MM.1S (cell line): ENCODE measurements around the gene CLEC2L.

ENCODE experiments used
- DNase-seq: peaks from one replicate; pipeline ENCODE4 v3.0.0-alpha.2; 2015
- H2AFZ ChIP-seq: fragments of 300-600 bp; sonication (generic); 2 replicates; pipeline ENCODE4 v1.6.0; 2016; ENCODE audit warnings: antibody characterized with exemption, low read length
- H3F3A ChIP-seq: fragments of 300-600 bp; sonication (generic); 2 replicates; pipeline ENCODE4 v1.6.1; 2016; ENCODE audit warnings: mild to moderate bottlenecking, antibody characterized with exemption, low read length, moderate library complexity, mixed read lengths; ENCODE audit not compliant: insufficient read depth
- H3K27ac ChIP-seq: fragments of 300-600 bp; sonication (generic); 2 replicates; pipeline ENCODE4 v1.5.1; 2016; ENCODE audit warnings: mild to moderate bottlenecking, low read length
- H3K27me3 ChIP-seq: fragments of 300-600 bp; sonication (generic); replicated peaks from 2 replicates; pipeline ENCODE4 v1.6.0; 2016; ENCODE audit warnings: low read length; ENCODE audit not compliant: insufficient read depth
- H3K36me3 ChIP-seq: fragments of 300-600 bp; sonication (generic); replicated peaks from 2 replicates; pipeline ENCODE4 v1.6.1; 2016; ENCODE audit warnings: mild to moderate bottlenecking, low read length, mixed read lengths; ENCODE audit not compliant: insufficient read depth
- H3K4me1 ChIP-seq: fragments of 300-600 bp; sonication (generic); 2 replicates; pipeline ENCODE4 v1.6.1; 2016; ENCODE audit warnings: low read length, mixed read lengths
- H3K4me2 ChIP-seq: fragments of 300-600 bp; sonication (generic); 2 replicates; pipeline ENCODE4 v1.6.0; 2016; ENCODE audit warnings: low read depth, low read length
- H3K4me3 ChIP-seq: fragments of 300-600 bp; sonication (generic); 2 replicates; pipeline ENCODE4 v1.5.1; 2016; ENCODE audit warnings: low read length, mixed read lengths
- H3K79me2 ChIP-seq: fragments of 300-600 bp; sonication (generic); 2 replicates; pipeline ENCODE4 v1.6.1; 2016; ENCODE audit warnings: mixed run types, low read length, mixed read lengths
- H3K9ac ChIP-seq: fragments of 300-600 bp; sonication (generic); 2 replicates; pipeline ENCODE4 v1.6.1; 2016; ENCODE audit warnings: low read length, mixed read lengths
- H3K9me2 ChIP-seq: fragments of 300-600 bp; sonication (generic); replicated peaks from 2 replicates; pipeline ENCODE4 v1.6.1; 2016; ENCODE audit warnings: mild to moderate bottlenecking, low read length, mixed read lengths; ENCODE audit not compliant: insufficient read depth
- H3K9me3 ChIP-seq: fragments of 300-600 bp; sonication (generic); replicated peaks from 2 replicates; pipeline ENCODE4 v1.6.1; 2016; ENCODE audit warnings: mild to moderate bottlenecking, low read length, mixed read lengths; ENCODE audit not compliant: insufficient read depth
- H4K20me1 ChIP-seq: fragments of 300-600 bp; sonication (generic); 2 replicates; pipeline ENCODE4 v1.6.1; 2016; ENCODE audit warnings: mild to moderate bottlenecking, low read length, moderate library complexity, mixed read lengths; ENCODE audit not compliant: insufficient read depth
- EZH2 ChIP-seq: fragments of 300-600 bp; sonication (generic); optimal IDR thresholded peaks from 2 replicates; pipeline ENCODE3; 2017; ENCODE audit warnings: low read depth, mild to moderate bottlenecking, antibody characterized with exemption, low read length, mixed read lengths
- EZH2phosphoT487 ChIP-seq: fragments of 300-600 bp; sonication (generic); IDR thresholded peaks from 2 replicates; pipeline ENCODE4 v1.6.1; 2018; ENCODE audit warnings: antibody characterized with exemption, low read length
- TF ChIP-seq, protein P1 (sequence below): fragments of 300-600 bp; sonication (generic); IDR thresholded peaks from 2 replicates; pipeline ENCODE4 v1.5.1; 2016; ENCODE audit warnings: antibody characterized with exemption, low read length, mixed read lengths

Gene CLEC2L

DNA sequence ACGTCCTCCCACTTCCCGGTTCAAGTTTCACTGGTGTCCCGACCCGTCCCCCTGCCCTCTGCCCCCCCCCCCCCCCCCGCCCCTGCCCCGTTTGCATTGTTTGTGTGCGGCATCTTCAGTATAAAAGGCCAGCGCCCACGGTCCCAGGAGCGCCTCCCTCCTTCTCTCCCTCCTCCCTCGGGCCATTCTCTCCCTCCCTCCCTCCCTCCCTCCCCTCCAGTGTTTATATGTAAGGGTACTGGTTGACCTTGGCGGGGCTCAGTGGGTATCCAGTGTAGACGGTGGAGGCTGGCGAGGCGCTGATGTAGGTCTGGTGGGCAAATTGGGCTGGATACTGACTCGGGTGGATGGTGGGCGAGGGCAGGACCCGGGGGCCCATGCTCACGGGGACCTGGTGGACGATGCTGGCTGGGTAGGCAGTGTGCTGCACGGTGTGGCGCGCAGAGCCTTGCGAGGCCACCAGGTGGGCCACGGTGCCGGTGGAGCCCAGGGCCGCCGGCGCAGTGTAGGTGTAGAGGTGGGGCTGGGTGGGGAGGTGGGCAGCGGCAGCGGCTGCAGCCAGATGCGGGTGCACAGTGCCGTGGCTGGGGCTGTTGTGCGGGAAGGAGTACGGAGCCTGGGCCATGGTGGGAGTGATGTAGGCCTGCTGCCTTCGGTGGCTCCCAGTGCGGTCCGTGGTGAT is 49.4 kb downstream of the CLEC2L start:
- Histone ChIP-seq H3K4me3 (no peak overlapping the region), H3K9me3 (no peaks in the 10 kb centered on the region), H3K9ac (no peak overlapping the region), H2AFZ (no peak overlapping the region), H3F3A (no peaks in the 10 kb centered on the region), H3K36me3 (no peaks in the 10 kb centered on the region), H3K4me1 (no peaks in the 10 kb centered on the region), H3K79me2 (no peaks in the 10 kb centered on the region), H3K4me2 (no peak overlapping the region), H4K20me1 (no peaks in the 10 kb centered on the region), H3K27me3 (no peaks in the 10 kb centered on the region), H3K27ac (no peak overlapping the region), H3K9me2 (no peaks in the 10 kb centered on the region)
- DNase-seq = no peak
- TF ChIP-seq EZH2 (no peak), EZH2phosphoT487 (no peak)
- TF ChIP-seq, protein P1, sequence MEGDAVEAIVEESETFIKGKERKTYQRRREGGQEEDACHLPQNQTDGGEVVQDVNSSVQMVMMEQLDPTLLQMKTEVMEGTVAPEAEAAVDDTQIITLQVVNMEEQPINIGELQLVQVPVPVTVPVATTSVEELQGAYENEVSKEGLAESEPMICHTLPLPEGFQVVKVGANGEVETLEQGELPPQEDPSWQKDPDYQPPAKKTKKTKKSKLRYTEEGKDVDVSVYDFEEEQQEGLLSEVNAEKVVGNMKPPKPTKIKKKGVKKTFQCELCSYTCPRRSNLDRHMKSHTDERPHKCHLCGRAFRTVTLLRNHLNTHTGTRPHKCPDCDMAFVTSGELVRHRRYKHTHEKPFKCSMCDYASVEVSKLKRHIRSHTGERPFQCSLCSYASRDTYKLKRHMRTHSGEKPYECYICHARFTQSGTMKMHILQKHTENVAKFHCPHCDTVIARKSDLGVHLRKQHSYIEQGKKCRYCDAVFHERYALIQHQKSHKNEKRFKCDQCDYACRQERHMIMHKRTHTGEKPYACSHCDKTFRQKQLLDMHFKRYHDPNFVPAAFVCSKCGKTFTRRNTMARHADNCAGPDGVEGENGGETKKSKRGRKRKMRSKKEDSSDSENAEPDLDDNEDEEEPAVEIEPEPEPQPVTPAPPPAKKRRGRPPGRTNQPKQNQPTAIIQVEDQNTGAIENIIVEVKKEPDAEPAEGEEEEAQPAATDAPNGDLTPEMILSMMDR = no peak

DNA sequence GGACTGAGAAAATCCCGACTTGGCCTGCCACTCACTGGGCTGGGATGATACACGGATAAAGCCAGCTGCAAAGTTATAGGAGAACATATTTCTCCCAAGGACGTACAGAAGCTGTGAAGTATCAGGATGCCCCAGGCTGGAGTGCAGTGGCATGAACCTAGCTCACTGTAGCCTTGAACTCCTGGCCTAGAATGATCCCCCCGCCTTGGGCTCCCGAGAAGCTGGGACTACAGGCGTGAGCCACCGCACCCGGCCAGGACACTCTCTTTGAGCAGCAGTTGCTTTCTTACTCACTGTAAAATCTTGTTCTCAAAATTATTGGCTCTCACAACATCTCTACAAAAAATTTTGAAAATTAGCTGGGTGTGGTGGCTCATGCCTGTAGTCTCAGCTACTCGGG is 50.4 kb downstream of the CLEC2L start:
- Histone ChIP-seq H3K27me3 (no peaks in the 10 kb centered on the region), H3F3A (no peaks in the 10 kb centered on the region), H3K27ac (no peak overlapping the region), H3K9me3 (no peaks in the 10 kb centered on the region), H3K4me3 (no peak overlapping the region), H3K9me2 (no peaks in the 10 kb centered on the region), H3K9ac (no peak overlapping the region), H4K20me1 (no peaks in the 10 kb centered on the region), H2AFZ (no peak overlapping the region), H3K4me2 (no peak overlapping the region), H3K79me2 (no peaks in the 10 kb centered on the region), H3K36me3 (no peaks in the 10 kb centered on the region), H3K4me1 (no peaks in the 10 kb centered on the region)
- TF ChIP-seq EZH2phosphoT487 = no peak
- TF ChIP-seq EZH2 = no peak
- TF ChIP-seq, protein P1 = no peak
- no peak for DNase-seq

DNA sequence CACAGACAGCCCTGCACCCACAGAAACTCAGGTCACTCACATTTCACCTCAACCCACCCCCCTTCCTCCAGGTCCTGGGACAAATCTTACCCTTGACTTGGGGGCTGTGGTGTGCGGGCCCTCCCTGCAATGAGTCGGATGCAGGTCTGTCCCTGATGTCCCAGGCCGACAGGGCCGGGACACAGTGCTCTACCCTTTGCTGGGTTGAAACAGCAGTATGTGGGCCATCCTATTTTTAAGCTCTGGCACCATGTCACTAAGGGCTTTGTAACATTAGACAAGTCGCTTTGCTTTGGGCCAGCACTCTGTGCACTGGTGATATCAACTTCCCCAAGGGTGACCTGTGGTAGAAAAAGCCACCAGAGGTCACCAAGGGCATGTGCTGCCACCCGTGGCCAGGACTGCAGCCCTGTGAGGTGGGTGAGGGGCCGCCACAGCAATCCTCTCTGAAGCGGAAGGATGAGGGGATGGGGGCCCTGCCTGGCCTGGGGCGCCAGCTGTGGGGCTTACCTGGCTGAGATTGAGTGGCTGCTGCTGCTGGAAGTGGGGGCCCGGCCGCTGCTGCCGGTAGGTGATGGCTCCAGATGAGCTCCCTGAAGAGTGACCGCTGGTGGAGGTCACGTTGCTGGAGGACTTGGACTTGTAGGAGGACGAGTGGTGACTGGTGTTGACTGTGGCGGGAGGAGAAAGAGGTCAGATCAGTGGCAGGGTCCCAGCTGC is 51.3 kb downstream of the CLEC2L start:
- TF ChIP-seq EZH2phosphoT487 (no peak), EZH2 (no peak)
- TF ChIP-seq, protein P1 = no peak
- Histone ChIP-seq H3K36me3 (no peaks in the 10 kb centered on the region), H3K4me1 (no peaks in the 10 kb centered on the region), H3K79me2 (no peaks in the 10 kb centered on the region), H3K27ac (no peak overlapping the region), H3K9me2 (no peaks in the 10 kb centered on the region), H4K20me1 (no peaks in the 10 kb centered on the region), H3K4me3 (no peak overlapping the region), H3K27me3 (no peaks in the 10 kb centered on the region), H3K9me3 (no peaks in the 10 kb centered on the region), H3F3A (no peaks in the 10 kb centered on the region), H3K4me2 (no peak overlapping the region), H2AFZ (no peak overlapping the region), H3K9ac (no peak overlapping the region)
- DNase-seq = no peak
